ENCODE data around the gene ADAMTSL3. TPM values are rescaled to one million over a fixed set of nuclear protein-coding genes. Genes with fewer than 3 reads are reported as not detected.
A peak's percentile ranks its signal among the peaks of the same experiment; 100 is the strongest.

The ADAMTSL3 gene
- total RNA-seq, 1 experiment from 2014 or later = 0.05 TPM

DNA sequence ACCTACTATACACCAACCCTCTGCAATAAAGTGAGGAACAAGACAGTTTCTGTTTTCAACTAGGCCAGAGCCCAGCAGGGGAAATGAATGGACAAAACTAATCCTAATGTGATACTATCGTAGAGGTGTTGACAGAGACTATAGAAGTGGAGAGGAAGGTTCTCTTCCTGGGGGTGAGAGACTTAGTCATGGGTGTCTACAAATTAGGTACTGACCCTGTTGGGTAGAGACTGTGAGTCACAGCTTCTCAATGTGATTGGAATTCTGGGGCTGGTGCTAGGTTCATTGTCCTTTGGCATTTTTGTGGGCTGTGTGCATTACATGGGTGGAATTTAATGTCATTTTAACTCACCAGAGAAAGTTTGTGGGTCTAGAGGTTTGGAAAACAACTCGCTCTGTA lies 79.3 kb downstream of the ADAMTSL3 start:
- no peak overlapping the region for H3K9ac ChIP-seq (ENCODE audit: low read length)
- DNase-seq (ENCODE audit: low read depth, low spot score) (peak; percentile 32), ATAC-seq (peak; percentile 85)
- intact Hi-C loops (cut with micrococcal nuclease) = loop anchor here (10.0 kb wide), 1 partner anchor 302 kb away; no protein-coding TSS in a partner anchor
- ChIA-PET RAD21 (ENCODE audit: low non-redundant PET in 1 of 2, low total read pairs in 2 of 2, uncharacterized antibody in 2 of 2, unreplicated experiment in 2 of 2) (no interaction called here), POLR2A (interaction anchor here (1.1 kb wide), 1 partner anchor 302 kb away, joined by 3 read pairs; no protein-coding TSS in a partner anchor), CTCF (interaction anchor here (0.6 to 2.5 kb wide), 4 partner anchors 14 to 302 kb away, joined by 3 to 12 read pairs (median 4); no protein-coding TSS in a partner anchor)
- H3K9me2 ChIP-seq (ENCODE audit: insufficient read depth) = no peaks in the 10 kb centered on the region
- H3K4me2 ChIP-seq (ENCODE audit: low read length) = peak overlapping the region; percentile 39
- no peak overlapping the region for H2AFZ ChIP-seq (ENCODE audit: low read depth, low read length, poor library complexity, severe bottlenecking)
- H3K4me3 ChIP-seq (replicated peaks in 1 of 2; ENCODE audit: low read depth in 1 of 2, low read length in 2 of 2) = no peak overlapping the region
- H3K36me3 ChIP-seq (ENCODE audit: control insufficient read depth in 1 of 2, insufficient read depth in 2 of 2, low read length in 2 of 2) = no peaks in the 10 kb centered on the region
- H4K20me1 ChIP-seq (ENCODE audit: insufficient read depth) = no peaks in the 10 kb centered on the region
- H3K27me3 ChIP-seq (ENCODE audit: insufficient read depth, low read length) = 0 out of 2 replicates have a peak, but pooled peaks cover 9% of the 10 kb centered on the region
- BruUV-seq (replicated peaks) = no TSS peak
- H3K9me3 ChIP-seq (ENCODE audit: control insufficient read depth in 1 of 2, insufficient read depth in 1 of 2, low read depth in 1 of 2, low read length in 2 of 2) = no peaks in the 10 kb centered on the region
- H3K27ac ChIP-seq (ENCODE audit: low read depth, low read length) = no peak overlapping the region
- H3K79me2 ChIP-seq (ENCODE audit: insufficient read depth, low read length) = no peaks in the 10 kb centered on the region
- peaks cover 9 to 23% of the 10 kb centered on the region in 2 experiments for H3K4me1 ChIP-seq (ENCODE audit: control insufficient read depth in 1 of 2, insufficient read depth in 2 of 2, low read length in 2 of 2)
- TF ChIP-seq FOSL1 (IDR thresholded peaks at IDR 0.05; ENCODE audit: low read depth) (peak; percentile 26; the same call in 1 of the 2 replicates), CBX3 (IDR thresholded peaks at IDR 0.05; ENCODE audit: low read depth) (no peak), JUND (IDR thresholded peaks at IDR 0.05) (no peak)
- TF ChIP-seq, protein P1, sequence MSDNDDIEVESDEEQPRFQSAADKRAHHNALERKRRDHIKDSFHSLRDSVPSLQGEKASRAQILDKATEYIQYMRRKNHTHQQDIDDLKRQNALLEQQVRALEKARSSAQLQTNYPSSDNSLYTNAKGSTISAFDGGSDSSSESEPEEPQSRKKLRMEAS (IDR thresholded peaks at IDR 0.05) = no peak

DNA sequence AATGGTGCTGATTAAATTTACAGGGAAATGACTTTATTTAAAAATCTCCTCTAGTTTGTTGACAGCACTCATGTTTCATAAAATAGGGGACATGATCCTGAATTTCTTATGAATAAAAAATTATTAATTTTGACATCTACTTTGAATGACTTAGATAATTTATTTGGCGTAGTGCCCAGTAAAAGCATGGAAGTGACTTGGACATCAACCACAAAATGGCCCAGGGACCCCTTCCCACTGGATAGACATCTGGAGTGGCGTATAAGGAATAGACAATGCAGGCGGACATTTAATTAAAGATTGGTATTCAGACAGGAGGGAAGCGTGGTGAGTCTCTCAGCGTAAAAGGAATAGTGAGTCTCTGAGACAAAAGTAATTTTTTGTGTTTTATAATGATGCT lies 79.8 kb downstream of the ADAMTSL3 start:
- Histone ChIP-seq H3K36me3 (ENCODE audit: control insufficient read depth in 1 of 2, insufficient read depth in 2 of 2, low read length in 2 of 2) (no peaks in the 10 kb centered on the region), H4K20me1 (ENCODE audit: insufficient read depth) (no peaks in the 10 kb centered on the region), H3K9me3 (ENCODE audit: control insufficient read depth in 1 of 2, insufficient read depth in 1 of 2, low read depth in 1 of 2, low read length in 2 of 2) (no peaks in the 10 kb centered on the region), H3K79me2 (ENCODE audit: insufficient read depth, low read length) (no peaks in the 10 kb centered on the region), H3K9me2 (ENCODE audit: insufficient read depth) (no peaks in the 10 kb centered on the region), H3K9ac (ENCODE audit: low read length) (no peak overlapping the region), H3K4me3 (replicated peaks in 1 of 2; ENCODE audit: low read depth in 1 of 2, low read length in 2 of 2) (no peak overlapping the region), H3K27me3 (ENCODE audit: insufficient read depth, low read length) (0 out of 2 replicates have a peak, but pooled peaks cover 9% of the 10 kb centered on the region), H2AFZ (ENCODE audit: low read depth, low read length, poor library complexity, severe bottlenecking) (no peak overlapping the region), H3K4me1 (ENCODE audit: control insufficient read depth in 1 of 2, insufficient read depth in 2 of 2, low read length in 2 of 2) (peaks cover 9 to 23% of the 10 kb centered on the region in 2 experiments), H3K4me2 (ENCODE audit: low read length) (peak overlapping the region; percentile 39), H3K27ac (ENCODE audit: low read depth, low read length) (no peak overlapping the region)
- CTCF ChIA-PET = interaction anchor here (0.6 to 2.5 kb wide), 4 partner anchors 14 to 933 kb away, joined by 3 to 12 read pairs (median 3); no protein-coding TSS in a partner anchor
- BruUV-seq (replicated peaks) = no TSS peak
- ATAC-seq (no peak), DNase-seq (ENCODE audit: low read depth, low spot score) (no peak)
- RAD21 ChIA-PET (ENCODE audit: low non-redundant PET in 1 of 2, low total read pairs in 2 of 2, uncharacterized antibody in 2 of 2, unreplicated experiment in 2 of 2) = interaction anchor here in 1 of 2 experiments (0.6 kb wide), 1 partner anchor 71 kb away, joined by 3 read pairs; no protein-coding TSS in a partner anchor
- POLR2A ChIA-PET = interaction anchor here (1.1 kb wide), 1 partner anchor 301 kb away, joined by 3 read pairs; no protein-coding TSS in a partner anchor
- intact Hi-C loops (cut with micrococcal nuclease) = loop anchor here (10.0 kb wide), 1 partner anchor 301 kb away; no protein-coding TSS in a partner anchor
- TF ChIP-seq, protein P1 (IDR thresholded peaks at IDR 0.05) = no peak
- TF ChIP-seq RAD21 (IDR thresholded peaks at IDR 0.05; ENCODE audit: low read depth) (no peak), POLR2AphosphoS5 (IDR thresholded peaks at IDR 0.05; ENCODE audit: low read depth, low read length) (no peak), TCF7L2 (IDR thresholded peaks at IDR 0.05; ENCODE audit: borderline replicate concordance, extremely low read depth, insufficient read depth, insufficient read length) (no peak), SRF (IDR thresholded peaks at IDR 0.05; ENCODE audit: low read depth) (no peak), YY1 (IDR thresholded peaks at IDR 0.05; ENCODE audit: extremely low read depth, insufficient replicate concordance, low read depth, low read length) (no peak), POLR2A (IDR thresholded peaks at IDR 0.05; ENCODE audit: borderline replicate concordance, extremely low read depth, insufficient read depth, insufficient read length) (no peak), SIN3A (IDR thresholded peaks at IDR 0.05; ENCODE audit: low read depth) (no peak), ELF1 (IDR thresholded peaks at IDR 0.05; ENCODE audit: borderline replicate concordance, low read depth) (no peak)
- TF ChIP-seq, protein P2, sequence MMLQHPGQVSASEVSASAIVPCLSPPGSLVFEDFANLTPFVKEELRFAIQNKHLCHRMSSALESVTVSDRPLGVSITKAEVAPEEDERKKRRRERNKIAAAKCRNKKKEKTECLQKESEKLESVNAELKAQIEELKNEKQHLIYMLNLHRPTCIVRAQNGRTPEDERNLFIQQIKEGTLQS (IDR thresholded peaks at IDR 0.05) = no peak
- TF ChIP-seq, protein P3, sequence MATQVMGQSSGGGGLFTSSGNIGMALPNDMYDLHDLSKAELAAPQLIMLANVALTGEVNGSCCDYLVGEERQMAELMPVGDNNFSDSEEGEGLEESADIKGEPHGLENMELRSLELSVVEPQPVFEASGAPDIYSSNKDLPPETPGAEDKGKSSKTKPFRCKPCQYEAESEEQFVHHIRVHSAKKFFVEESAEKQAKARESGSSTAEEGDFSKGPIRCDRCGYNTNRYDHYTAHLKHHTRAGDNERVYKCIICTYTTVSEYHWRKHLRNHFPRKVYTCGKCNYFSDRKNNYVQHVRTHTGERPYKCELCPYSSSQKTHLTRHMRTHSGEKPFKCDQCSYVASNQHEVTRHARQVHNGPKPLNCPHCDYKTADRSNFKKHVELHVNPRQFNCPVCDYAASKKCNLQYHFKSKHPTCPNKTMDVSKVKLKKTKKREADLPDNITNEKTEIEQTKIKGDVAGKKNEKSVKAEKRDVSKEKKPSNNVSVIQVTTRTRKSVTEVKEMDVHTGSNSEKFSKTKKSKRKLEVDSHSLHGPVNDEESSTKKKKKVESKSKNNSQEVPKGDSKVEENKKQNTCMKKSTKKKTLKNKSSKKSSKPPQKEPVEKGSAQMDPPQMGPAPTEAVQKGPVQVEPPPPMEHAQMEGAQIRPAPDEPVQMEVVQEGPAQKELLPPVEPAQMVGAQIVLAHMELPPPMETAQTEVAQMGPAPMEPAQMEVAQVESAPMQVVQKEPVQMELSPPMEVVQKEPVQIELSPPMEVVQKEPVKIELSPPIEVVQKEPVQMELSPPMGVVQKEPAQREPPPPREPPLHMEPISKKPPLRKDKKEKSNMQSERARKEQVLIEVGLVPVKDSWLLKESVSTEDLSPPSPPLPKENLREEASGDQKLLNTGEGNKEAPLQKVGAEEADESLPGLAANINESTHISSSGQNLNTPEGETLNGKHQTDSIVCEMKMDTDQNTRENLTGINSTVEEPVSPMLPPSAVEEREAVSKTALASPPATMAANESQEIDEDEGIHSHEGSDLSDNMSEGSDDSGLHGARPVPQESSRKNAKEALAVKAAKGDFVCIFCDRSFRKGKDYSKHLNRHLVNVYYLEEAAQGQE (IDR thresholded peaks at IDR 0.05; ENCODE audit: low read depth) = no peak

Measured in HCT116 (cell line).